B cell (primary cell): ENCODE results near the gene DIPK1A. TPM values are rescaled to one million over a fixed set of nuclear protein-coding genes. Genes with fewer than 3 reads are reported as not detected.

Source experiments
- ATAC-seq: fragments of 200-7000 bp; cut with Tn5 transposase; one replicate; pipeline ENCODE4 v1.10.0; 2021; ENCODE audit warnings: low read depth, mild to moderate bottlenecking, moderate number of reproducible peaks, moderate library complexity
- CTCF ChIA-PET: fragments of 350-600 bp; sonication (Branson Sonifier 250); formaldehyde crosslinking; loops from one replicate; lab custom pipeline; 2021; ENCODE audit warnings: antibody characterized with exemption, inconsistent platforms; lab: Charles Lee
- POLR2A ChIA-PET: fragments of 350-600 bp; sonication (Branson Sonifier 250); formaldehyde crosslinking; loops from one replicate; lab custom pipeline; 2021; ENCODE audit warnings: antibody characterized with exemption; lab: Charles Lee
- DNase-seq: peaks from one replicate; pipeline ENCODE4 v3.0.0; 2013
- H2AFZ ChIP-seq: 2 replicates; pipeline ENCODE4 v1.6.1; 2012; ENCODE audit warnings: mild to moderate bottlenecking, low read depth, low read length; ENCODE audit not compliant: insufficient read depth, poor library complexity, severe bottlenecking
- H3K27ac ChIP-seq, 2 donors: 1 replicate in 1 of 2; 2 replicates in 1 of 2; pipeline ENCODE4 v1.5.1; 2012 to 2013; ENCODE audit warnings: low read length in 2 of 2, mild to moderate bottlenecking in 2 of 2, moderate library complexity in 1 of 2
- H3K27me3 ChIP-seq, 4 experiments: fragments of 200-600 bp in 1 of 4; sonication (generic) in 1 of 4; replicated peaks in 1 of 4; 1 replicate in 2 of 4; 2 replicates in 2 of 4; pipeline versions ENCODE4 v1.6.1 to v1.7.0; 2013 to 2016; ENCODE audit warnings: low read length in 3 of 4, mild to moderate bottlenecking in 2 of 4, mixed read lengths in 1 of 4, moderate library complexity in 1 of 4; ENCODE audit not compliant: insufficient read depth in 4 of 4, control insufficient read depth in 3 of 4; ENCODE audit errors: control extremely low read depth in 1 of 4
- H3K36me3 ChIP-seq, 2 experiments: replicated peaks in 1 of 2; 1 replicate in 1 of 2; 2 replicates in 1 of 2; pipeline versions ENCODE4 v1.6.1 to v1.7.1; 2013; ENCODE audit warnings: low read length in 1 of 2; ENCODE audit not compliant: insufficient read depth in 2 of 2, control insufficient read depth in 1 of 2; ENCODE audit errors: control extremely low read depth in 1 of 2, extremely low read depth in 1 of 2
- H3K4me1 ChIP-seq, 2 donors: fragments of 200-600 bp in 1 of 2; sonication (generic) in 1 of 2; 1 replicate in 1 of 2; 2 replicates in 1 of 2; pipeline versions ENCODE4 v1.5.1 to v1.6.1; 2013 to 2017; ENCODE audit warnings: low read length in 2 of 2; ENCODE audit not compliant: control insufficient read depth in 2 of 2, insufficient read depth in 2 of 2
- H3K4me2 ChIP-seq: replicated peaks from 2 replicates; pipeline ENCODE3; 2012; ENCODE audit warnings: mild to moderate bottlenecking, low read depth, low read length; ENCODE audit not compliant: poor library complexity, severe bottlenecking
- H3K4me3 ChIP-seq, 5 experiments: fragments of 200-600 bp in 1 of 5; sonication (generic) in 1 of 5; 1 replicate in 3 of 5; 2 replicates in 2 of 5; pipeline versions ENCODE4 v1.5.1 to v1.7.0; 2011 to 2016; ENCODE audit warnings: low read length in 4 of 5, mild to moderate bottlenecking in 4 of 5, low read depth in 2 of 5, control low read depth in 1 of 5, moderate library complexity in 1 of 5; ENCODE audit not compliant: insufficient read depth in 1 of 5; ENCODE audit errors: control extremely low read depth in 1 of 5, extremely low read depth in 1 of 5
- H3K79me2 ChIP-seq: fragments of 200-600 bp; sonication (generic); one replicate; pipeline ENCODE4 v1.6.0; 2016; ENCODE audit warnings: low read length; ENCODE audit not compliant: control insufficient read depth, insufficient read depth
- H3K9ac ChIP-seq: fragments of 200-600 bp; sonication (generic); 2 replicates; pipeline ENCODE4 v1.6.1; 2017; ENCODE audit warnings: mild to moderate bottlenecking, low read length, moderate library complexity
- H3K9me3 ChIP-seq, 3 donors: one replicate each; pipeline versions ENCODE4 v1.6.1 to v1.7.1; 2013; ENCODE audit warnings: low read length in 2 of 3; ENCODE audit not compliant: control insufficient read depth in 2 of 3, insufficient read depth in 1 of 3; ENCODE audit errors: control extremely low read depth in 1 of 3
- H4K20me1 ChIP-seq: 2 replicates; pipeline ENCODE4 v1.6.0; 2012; ENCODE audit warnings: mild to moderate bottlenecking, low read length; ENCODE audit not compliant: insufficient read depth, control insufficient read depth, poor library complexity, severe bottlenecking
- H3K27ac Mint-ChIP-seq: one replicate; pipeline ENCODE4 v1.8.0; 2021; ENCODE audit warnings: mixed read lengths
- H3K27me3 Mint-ChIP-seq: one replicate; pipeline ENCODE4 v1.8.0; 2021; ENCODE audit warnings: mixed read lengths
- H3K4me1 Mint-ChIP-seq: one replicate; pipeline ENCODE4 v1.8.0; 2021; ENCODE audit warnings: mixed read lengths
- H3K4me3 Mint-ChIP-seq: one replicate; pipeline ENCODE4 v1.8.0; 2021; ENCODE audit warnings: mixed read lengths
- H3K9me3 Mint-ChIP-seq: one replicate; pipeline ENCODE4 v1.8.0; 2022; ENCODE audit warnings: mixed read lengths; ENCODE audit not compliant: insufficient read depth
- CTCF ChIP-seq: fragments of 200-600 bp; IDR thresholded peaks from one replicate; pipeline ENCODE4 v1.8.0; 2022; ENCODE audit warnings: antibody characterized with exemption, mild to moderate bottlenecking
- EZH2 ChIP-seq: IDR thresholded peaks from 2 replicates; pipeline ENCODE4 v1.6.1; 2012; ENCODE audit warnings: borderline replicate concordance, low read depth, mild to moderate bottlenecking, moderate library complexity, low read length; ENCODE audit not compliant: insufficient read depth, poor library complexity, severe bottlenecking
- WGBS: methylation state at CpG from one replicate; pipeline ENCODE4 v1.1.5; 2013; ENCODE audit warnings: missing lambda C conversion rate; ENCODE audit not compliant: insufficient coverage; 5-methylcytosine and 5-hydroxymethylcytosine counted together
- intact Hi-C: fragments of 100-400 bp; cut with micrococcal nuclease; formaldehyde crosslinking; loops from one replicate; pipeline ENCODE4 v1.10.0; 2022
- polyA plus RNA-seq: library from polyadenylated mRNA; depleted of rRNA; stranded (reverse); fragments of >200 nt; gene quantifications from 2 replicates; pipeline ENCODE4 v1.2.3, GENCODE V29; 2012
- total RNA-seq, 2 donors: library from RNA; stranded (reverse); fragments of 120-200 nt in 1 of 2; gene quantifications; 1 replicate in 1 of 2; 2 replicates in 1 of 2; pipeline versions ENCODE4 v1.2.3 to v1.2.4, GENCODE V29; 2013 to 2022

Gene DIPK1A
- total and polyA plus RNA-seq, 2 donors (not counting 1 experiment from before 2014, with no cell fraction given), result 10.7 to 22.7 TPM

GRCh38 chr1:93007941-93008577, 46.8 kb upstream of the DIPK1A start:
- Mint-ChIP-seq H3K9me3 (no peaks in the 10 kb centered on the region), H3K4me1 (peaks cover 14% of the 10 kb centered on the region), H3K27ac (no peak overlapping the region), H3K27me3 (no peaks in the 10 kb centered on the region), H3K4me3 (no peak overlapping the region)
- no peak overlapping the region for H2AFZ ChIP-seq
- ChIA-PET CTCF (interaction anchor here (1.0 to 2.1 kb wide), 6 partner anchors 13 to 259 kb away, joined by 3 to 10 read pairs (median 4); no protein-coding TSS in a partner anchor), POLR2A (no interaction called here)
- peaks cover 13 to 14% of the 10 kb centered on the region in 2 donors for H3K4me1 ChIP-seq
- no peak for DNase-seq
- H3K79me2 ChIP-seq, result no peaks in the 10 kb centered on the region
- intact Hi-C loops, result no loop called here
- no peak overlapping the region for H3K4me2 ChIP-seq
- H3K27ac ChIP-seq, result no peak overlapping the region
- WGBS, result 69% methylated on average over 2 of the region's 6 CpGs
- no peak overlapping the region for H3K9ac ChIP-seq
- no peaks in the 10 kb centered on the region for H3K36me3 ChIP-seq
- ATAC-seq, result no peak
- TF ChIP-seq CTCF (no peak), EZH2 (no peak)
- no peaks in the 10 kb centered on the region for H3K9me3 ChIP-seq
- no peak overlapping the region for H3K4me3 ChIP-seq
- H4K20me1 ChIP-seq, result no peaks in the 10 kb centered on the region
- no peaks in the 10 kb centered on the region for H3K27me3 ChIP-seq

GRCh38 chr1:93005252-93005598, 44.0 kb upstream of the DIPK1A start:
- no peaks in the 10 kb centered on the region for H3K27me3 Mint-ChIP-seq
- Histone ChIP-seq H3K79me2 (no peaks in the 10 kb centered on the region), H3K27me3 (no peaks in the 10 kb centered on the region), H3K9ac (peak overlapping the region; percentile 18), H4K20me1 (no peaks in the 10 kb centered on the region), H3K4me2 (peak overlapping the region; percentile 59), H3K4me3 (no peak overlapping the region), H3K4me1 (peaks cover 13 to 14% of the 10 kb centered on the region in 2 donors), H2AFZ (peak overlapping the region; percentile 9), H3K36me3 (no peaks in the 10 kb centered on the region), H3K9me3 (no peaks in the 10 kb centered on the region), H3K27ac (peak overlapping the region in 1 of 2 donors; percentile 30)
- no peak overlapping the region for H3K27ac Mint-ChIP-seq
- intact Hi-C loops, result no loop called here
- ATAC-seq (peak; percentile 41), DNase-seq (no peak)
- no CpG with 5 or more reads among the region's 1 CpG for WGBS
- CTCF ChIA-PET, result interaction anchor here (1.2 to 4.5 kb wide), 4 partner anchors 11 to 695 kb away, joined by 3 to 29 read pairs (median 8); partner anchors contain the start of gene DIPK1A
- H3K9me3 Mint-ChIP-seq, result no peaks in the 10 kb centered on the region
- peaks cover 14% of the 10 kb centered on the region for H3K4me1 Mint-ChIP-seq
- POLR2A ChIA-PET, result no interaction called here
- no peak overlapping the region for H3K4me3 Mint-ChIP-seq
- no peak for TF ChIP-seq CTCF
- no peak for TF ChIP-seq EZH2
